ENCODE results near the gene MAP1B.

Gene MAP1B

GRCh38 chr5:72252574-72253155, 145.4 kb downstream of the MAP1B start:
- no peak for DNase-seq (ENCODE audit: low read depth)

GRCh38 chr5:72255237-72255636, 148.0 kb downstream of the MAP1B start:
- no peak for DNase-seq (ENCODE audit: low read depth)

DNA sequence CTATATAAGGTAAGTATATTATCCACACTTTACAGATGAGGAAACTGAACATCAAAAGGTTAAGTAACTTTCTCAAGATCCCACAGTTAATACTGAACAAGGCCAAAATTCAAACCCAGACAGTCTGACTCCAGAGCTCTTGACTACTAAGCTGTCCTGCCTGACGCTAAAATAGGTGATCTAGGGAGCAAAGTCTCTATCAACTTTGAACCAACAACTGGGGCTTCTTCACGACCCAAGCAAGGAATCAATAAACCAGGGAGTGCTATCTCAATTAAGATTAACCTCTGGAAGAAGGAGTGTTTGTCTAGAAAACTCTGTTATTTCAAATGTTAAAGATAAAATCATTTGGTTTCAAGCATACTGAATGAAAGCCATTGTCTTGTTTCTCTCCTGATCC, 148.4 kb downstream of the MAP1B start:
- DNase-seq (ENCODE audit: low read depth), result no peak

DNA sequence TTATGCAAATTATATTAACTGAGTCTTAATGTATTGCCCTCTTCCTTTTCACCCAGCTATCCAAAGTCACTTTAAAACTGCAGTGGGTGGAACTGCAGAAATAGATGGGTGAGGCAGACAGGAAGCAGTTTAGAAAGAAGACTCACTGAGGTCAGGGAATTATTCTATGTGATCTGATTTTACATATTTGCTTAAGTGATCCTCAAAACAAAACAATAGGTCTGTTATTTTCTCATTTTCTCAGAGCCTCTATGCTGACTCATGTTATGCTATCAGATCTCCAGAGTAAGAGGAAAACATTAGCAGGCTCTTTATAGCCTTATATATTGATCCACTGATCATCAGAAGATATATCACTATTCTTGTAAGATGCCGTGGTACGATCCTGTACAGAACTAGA, 149.3 kb downstream of the MAP1B start:
- DNase-seq (ENCODE audit: low read depth), result no peak
